ENCODE measurements around the gene CDH22.

GRCh38 chr20:46200582-46201570, 107.4 kb downstream of the CDH22 start:
- TF ChIP-seq CTCF (IDR thresholded peaks at IDR 0.05; ENCODE audit: low read depth, low read length) (no peak), EZH2phosphoT487 (IDR thresholded peaks at IDR 0.05; ENCODE audit: low read depth) (no peak)
